Suprapubic skin (tissue), 3 donors: ENCODE results near the gene SLC22A23.

Experiments used
- POLR2AphosphoS5 ChIP-seq, 3 donors: sonication (generic); formaldehyde crosslinking; IDR thresholded peaks; one replicate each; pipeline ENCODE4 v1.6.1; 2017; ENCODE audit warnings: antibody characterized with exemption in 3 of 3
- TF ChIP-seq, protein P1 (sequence below), 2 donors: fragments of 200-600 bp in 1 of 2; fragments of 450-650 bp in 1 of 2; sonication (generic) in 1 of 2; IDR thresholded peaks; one replicate each; pipeline ENCODE4 v1.5.1; 2016 to 2019; ENCODE audit warnings: antibody characterized with exemption in 2 of 2, mild to moderate bottlenecking in 1 of 2, moderate library complexity in 1 of 2

GRCh38 chr6:3347247-3347646 is 109.6 kb downstream of the SLC22A23 start:
- TF ChIP-seq, protein P1, sequence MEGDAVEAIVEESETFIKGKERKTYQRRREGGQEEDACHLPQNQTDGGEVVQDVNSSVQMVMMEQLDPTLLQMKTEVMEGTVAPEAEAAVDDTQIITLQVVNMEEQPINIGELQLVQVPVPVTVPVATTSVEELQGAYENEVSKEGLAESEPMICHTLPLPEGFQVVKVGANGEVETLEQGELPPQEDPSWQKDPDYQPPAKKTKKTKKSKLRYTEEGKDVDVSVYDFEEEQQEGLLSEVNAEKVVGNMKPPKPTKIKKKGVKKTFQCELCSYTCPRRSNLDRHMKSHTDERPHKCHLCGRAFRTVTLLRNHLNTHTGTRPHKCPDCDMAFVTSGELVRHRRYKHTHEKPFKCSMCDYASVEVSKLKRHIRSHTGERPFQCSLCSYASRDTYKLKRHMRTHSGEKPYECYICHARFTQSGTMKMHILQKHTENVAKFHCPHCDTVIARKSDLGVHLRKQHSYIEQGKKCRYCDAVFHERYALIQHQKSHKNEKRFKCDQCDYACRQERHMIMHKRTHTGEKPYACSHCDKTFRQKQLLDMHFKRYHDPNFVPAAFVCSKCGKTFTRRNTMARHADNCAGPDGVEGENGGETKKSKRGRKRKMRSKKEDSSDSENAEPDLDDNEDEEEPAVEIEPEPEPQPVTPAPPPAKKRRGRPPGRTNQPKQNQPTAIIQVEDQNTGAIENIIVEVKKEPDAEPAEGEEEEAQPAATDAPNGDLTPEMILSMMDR (IDR thresholded peaks at IDR 0.05) = no peak
- no peak for TF ChIP-seq POLR2AphosphoS5 (IDR thresholded peaks at IDR 0.05)
